ENCODE results near the gene NDUFS5. TPM values are rescaled to one million over a fixed set of nuclear protein-coding genes. Genes with fewer than 3 reads are reported as not detected.

NDUFS5 gene
- total RNA-seq, 4 donors from 2014 or later, result 434 to 501 (median 487) TPM

GRCh38 chr1:39084191-39084590 is 58.0 kb downstream of the NDUFS5 start:
- no peak for TF ChIP-seq CTCF (IDR thresholded peaks at IDR 0.05; ENCODE audit: low read depth)

Other genes starting within 250 kb of the NDUFS5 start
- 10 to 100 TPM; 48.4 to 90.8 (median 53.5) TPM for gene RRAGC, start 166.6 kb upstream of the NDUFS5 start, total RNA-seq
- 10 to 100 TPM in 3 of 4 donors, 1 to 10 TPM in 1; 6.2 to 26.4 (median 14.7) TPM for gene MYCBP, start 153.0 kb upstream of the NDUFS5 start, total RNA-seq
- gene GJA9, start 144.8 kb upstream of the NDUFS5 start, total RNA-seq, result not detected
- gene RHBDL2, start 84.5 kb upstream of the NDUFS5 start, total RNA-seq, result 1 to 10 TPM in 1 of 4 donors, not detected in 3; 1.1 TPM
- gene AKIRIN1, start 35.1 kb upstream of the NDUFS5 start, total RNA-seq, result 10 to 100 TPM; 28.4 to 54.4 (median 34.0) TPM
- gene MACF1, start 178.3 kb downstream of the NDUFS5 start, total RNA-seq, result 100 to 1,000 TPM; 297 to 398 (median 352) TPM